Measurements from ENCODE around the gene LSP1. TPM values are rescaled to one million over a fixed set of nuclear protein-coding genes. Genes with fewer than 3 reads are reported as not detected.

LSP1 gene
- total and polyA plus RNA-seq, 2 of the 4 experiments (the other 2 are of a cell fraction) = not detected

GRCh38 chr11:1936781-1937615 lies 84.1 kb downstream of the LSP1 start:
- ChIA-PET POLR2A (ENCODE audit: unreplicated experiment) (no interaction called here), CTCF (no interaction called here)
- H3K9ac ChIP-seq (ENCODE audit: low read depth, low read length) = no peak overlapping the region
- H2BK15ac ChIP-seq (ENCODE audit: low read depth, low read length) = no peak overlapping the region
- no peak overlapping the region for H3K56ac ChIP-seq (ENCODE audit: extremely low read depth, insufficient read depth, low read length)
- no peak overlapping the region for H2AK9ac ChIP-seq (replicated peaks; ENCODE audit: low read depth, low read length, poor library complexity)
- H3K27me3 ChIP-seq (ENCODE audit: control insufficient read depth, insufficient read depth, low read length) = peaks cover 11% of the 10 kb centered on the region; the same call in 1 of the 2 replicates
- no peaks in the 10 kb centered on the region for H3K9me3 ChIP-seq (ENCODE audit: control insufficient read depth, insufficient read depth, low read length)
- no peak overlapping the region for H3K4me2 ChIP-seq (ENCODE audit: low read depth, low read length)
- no peak overlapping the region for H2AFZ ChIP-seq (replicated peaks; ENCODE audit: low read length, poor library complexity)
- H2AK5ac ChIP-seq (ENCODE audit: low read depth, low read length) = no peak overlapping the region
- intact Hi-C loops (cut with micrococcal nuclease) (no loop called here), dilution Hi-C loops (cut with HindIII; ENCODE audit: low sequenced_read_pairs, unreplicated experiment) (no loop called here), in situ Hi-C loops (cut with MboI; ENCODE audit: low sequenced_read_pairs) (no loop called here)
- no peak overlapping the region for H3K4ac ChIP-seq (ENCODE audit: low read depth, low read length)
- TF ChIP-seq CHD1 (IDR thresholded peaks at IDR 0.05; ENCODE audit: low read depth, low read length) = no peak
- no peak for TF ChIP-seq RFX5 (IDR thresholded peaks at IDR 0.05; ENCODE audit: low read depth, low read length)
- TF ChIP-seq MAZ (IDR thresholded peaks at IDR 0.05; ENCODE audit: borderline replicate concordance, low read depth, low read length) = no peak
- no peak for TF ChIP-seq BHLHE40 (IDR thresholded peaks at IDR 0.05; ENCODE audit: low read depth, low read length)
- no peak for TF ChIP-seq CTCF (conservative IDR thresholded peaks at IDR 0.05; ENCODE audit: low read depth, low read length)
- TF ChIP-seq FOS (IDR thresholded peaks at IDR 0.05; ENCODE audit: low read depth, low read length) = no peak
- no peak for TF ChIP-seq CEBPB (IDR thresholded peaks at IDR 0.05; ENCODE audit: low read depth, low read length)
- TF ChIP-seq RAD21 (IDR thresholded peaks at IDR 0.05; ENCODE audit: low read length) = no peak
- no peak for TF ChIP-seq MXI1 (IDR thresholded peaks at IDR 0.05; ENCODE audit: borderline replicate concordance, low read depth, low read length)
- TF ChIP-seq NFE2L2 (IDR thresholded peaks at IDR 0.05; ENCODE audit: low read depth, low read length) = no peak
- TF ChIP-seq POLR2A (IDR thresholded peaks at IDR 0.05; ENCODE audit: low read depth, low read length) = no peak
- TF ChIP-seq ELK1 (IDR thresholded peaks at IDR 0.05; ENCODE audit: borderline replicate concordance, low read depth, low read length) = no peak
- TF ChIP-seq MAFK (IDR thresholded peaks at IDR 0.05; ENCODE audit: low read depth, low read length) = no peak
- TF ChIP-seq SMC3 (IDR thresholded peaks at IDR 0.05; ENCODE audit: low read depth, low read length) = no peak
- no peak for TF ChIP-seq USF2 (IDR thresholded peaks at IDR 0.05; ENCODE audit: low read depth, low read length)
- H3K4me3 ChIP-seq (ENCODE audit: insufficient read depth, low read depth, low read length) = no peak overlapping the region
- no peaks in the 10 kb centered on the region for H3K9me1 ChIP-seq (ENCODE audit: insufficient read depth, low read length)
- no peaks in the 10 kb centered on the region for H4K20me1 ChIP-seq (ENCODE audit: insufficient read depth, low read length)
- no peak overlapping the region for H4K91ac ChIP-seq (ENCODE audit: insufficient read depth, low read depth, low read length)
- H3K79me1 ChIP-seq (ENCODE audit: low read depth in 1 of 2, low read length in 2 of 2) = no peaks in the 10 kb centered on the region
- H2BK20ac ChIP-seq (ENCODE audit: low read depth, low read length) = no peak overlapping the region
- H4K5ac ChIP-seq (ENCODE audit: low read depth, low read length) = no peak overlapping the region
- 74% methylated on average over 10 of the region's 34 CpGs; no CpG with 5 or more reads in 1 of the 2 experiments for WGBS, 2 experiments (ENCODE audit: extremely low coverage in 2 of 2, insufficient read length in 1 of 2)
- H3K18ac ChIP-seq (ENCODE audit: low read depth, low read length) = no peak overlapping the region
- H2BK5ac ChIP-seq (ENCODE audit: low read depth, low read length, poor library complexity, severe bottlenecking) = no peak overlapping the region
- H2BK120ac ChIP-seq (ENCODE audit: low read depth, low read length) = no peak overlapping the region
- ATAC-seq (ENCODE audit: low read depth) (no peak), DNase-seq (no peak)
- H4K8ac ChIP-seq (ENCODE audit: low read depth in 2 of 2, low read length in 2 of 2) = no peak overlapping the region
- no peaks in the 10 kb centered on the region for H3K36me3 ChIP-seq (ENCODE audit: control insufficient read depth, insufficient read depth, low read length)
- no peak overlapping the region for H3K23ac ChIP-seq (ENCODE audit: low read depth, low read length)
- H3K4me1 ChIP-seq (ENCODE audit: control insufficient read depth, insufficient read depth, low read length) = no peaks in the 10 kb centered on the region
- H3K27ac ChIP-seq (ENCODE audit: insufficient read depth, low read length) = no peak overlapping the region
- no peak overlapping the region for H3K14ac ChIP-seq (replicated peaks; ENCODE audit: low read depth, low read length)
- no TSS peak for BruUV-seq (replicated peaks)
